GM12891 (cell line): ENCODE measurements around the gene SDC4.

Experiments
- POLR2A ChIP-seq: IDR thresholded peaks from 2 replicates; pipeline ENCODE4 v1.6.1; 2011; ENCODE audit warnings: low read depth, low read length, control low read depth
- POLR2AphosphoS5 ChIP-seq: IDR thresholded peaks from 2 replicates; pipeline ENCODE4 v1.6.1; 2011; ENCODE audit warnings: low read depth, low read length, control low read depth
- POU2F2 ChIP-seq: IDR thresholded peaks from 2 replicates; pipeline ENCODE4 v1.6.1; 2011; ENCODE audit warnings: low read depth, mild to moderate bottlenecking, control low read depth, low read length, moderate library complexity
- SPI1 ChIP-seq: IDR thresholded peaks from 2 replicates; pipeline ENCODE4 v1.6.1; 2011; ENCODE audit warnings: low read depth, low read length, control low read depth
- TAF1 ChIP-seq: IDR thresholded peaks from 2 replicates; pipeline ENCODE4 v1.6.1; 2011; ENCODE audit warnings: low read depth, low read length, control low read depth

DNA sequence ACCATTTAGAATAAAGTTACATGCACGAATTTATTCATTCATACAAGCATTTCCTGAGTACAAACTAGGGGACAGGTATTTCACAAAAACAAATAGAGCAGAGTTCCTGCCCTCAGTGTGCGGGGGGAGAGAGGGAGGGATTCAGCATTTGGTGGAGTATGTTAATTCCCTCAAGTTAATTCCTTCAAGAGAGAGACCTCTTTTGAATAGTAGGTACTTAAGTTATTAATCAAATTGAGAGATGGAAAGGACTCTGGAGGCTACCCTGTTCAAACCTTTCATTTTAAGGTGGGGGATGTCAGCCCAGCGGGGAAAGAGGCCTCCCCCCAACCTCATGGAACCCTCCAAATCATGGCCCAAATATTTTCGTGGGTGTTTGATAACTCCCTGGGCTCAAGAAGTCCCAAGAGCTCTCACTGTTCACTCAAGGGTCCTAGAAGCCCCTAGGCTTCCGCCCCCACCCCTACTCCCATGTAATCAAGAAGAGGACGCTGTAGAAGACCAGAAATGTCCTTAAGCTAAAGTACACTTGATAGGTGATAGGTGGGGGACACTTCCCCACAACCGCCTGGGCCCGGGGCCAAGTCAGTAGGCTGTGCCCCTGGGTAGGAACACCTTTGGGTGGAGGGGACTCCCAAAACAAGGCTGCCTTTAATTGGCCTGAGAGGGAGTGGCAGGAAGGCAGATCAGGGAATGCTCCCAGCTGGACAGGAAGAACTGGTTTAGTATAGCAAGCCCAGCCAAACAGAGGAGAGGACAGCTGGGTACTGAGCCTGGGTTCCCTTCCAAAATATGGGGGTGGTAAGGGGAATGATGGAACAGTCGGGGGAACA is 2.9 kb downstream of the SDC4 start:
- TF ChIP-seq POLR2A (no peak), POU2F2 (no peak), POLR2AphosphoS5 (no peak), TAF1 (no peak), SPI1 (no peak)
